ENCODE data around the gene ATN1.

ATN1 gene

GRCh38 chr12:6917491-6918231 is 10.1 kb upstream of the ATN1 start:
- Histone ChIP-seq H3K4me1 (ENCODE audit: insufficient read depth, low read length) (peaks cover 38% of the 10 kb centered on the region), H3K79me2 (ENCODE audit: insufficient read depth, low read length) (peaks cover 33% of the 10 kb centered on the region), H3K4me2 (ENCODE audit: insufficient read depth, low read length) (no peak overlapping the region), H3K9ac (ENCODE audit: low read depth, low read length) (no peak overlapping the region), H3K9me3 (ENCODE audit: insufficient read depth, low read length, severe bottlenecking) (no peaks in the 10 kb centered on the region), H4K20me1 (ENCODE audit: insufficient read depth, low read length) (peaks cover 10% of the 10 kb centered on the region), H3K36me3 (ENCODE audit: insufficient read depth, low read length) (peaks cover 61% of the 10 kb centered on the region), H3K27ac (ENCODE audit: low read length) (no peak overlapping the region), H3K4me3 (ENCODE audit: low read depth in 1 of 2, low read length in 2 of 2) (no peak overlapping the region), H3K27me3 (ENCODE audit: insufficient read depth, low read length, poor library complexity) (no peaks in the 10 kb centered on the region), H2AFZ (ENCODE audit: low read depth, low read length) (no peak overlapping the region)
- TF ChIP-seq CTCF (IDR thresholded peaks at IDR 0.05; ENCODE audit: borderline replicate concordance, extremely low read depth, low read length, poor library complexity, severe bottlenecking), result no peak
- no peak for TF ChIP-seq EZH2 (IDR thresholded peaks at IDR 0.05; ENCODE audit: borderline replicate concordance, low read depth, low read length, severe bottlenecking)
- ATAC-seq (ENCODE audit: insufficient read depth, low read depth) (no peak), DNase-seq (no peak)

GRCh38 chr12:6919588-6919987 is 8.2 kb upstream of the ATN1 start:
- ATAC-seq (ENCODE audit: insufficient read depth, low read depth) (no peak), DNase-seq (no peak)
- peaks cover 74% of the 10 kb centered on the region for H3K36me3 ChIP-seq (ENCODE audit: insufficient read depth, low read length)
- peaks cover 24% of the 10 kb centered on the region for H3K79me2 ChIP-seq (ENCODE audit: insufficient read depth, low read length)
- no peaks in the 10 kb centered on the region for H3K27me3 ChIP-seq (ENCODE audit: insufficient read depth, low read length, poor library complexity)
- no peaks in the 10 kb centered on the region for H3K9me3 ChIP-seq (ENCODE audit: insufficient read depth, low read length, severe bottlenecking)
- peaks cover 35% of the 10 kb centered on the region for H3K4me1 ChIP-seq (ENCODE audit: insufficient read depth, low read length)
- peaks cover 10% of the 10 kb centered on the region for H4K20me1 ChIP-seq (ENCODE audit: insufficient read depth, low read length)
- no peak overlapping the region for H2AFZ ChIP-seq (ENCODE audit: low read depth, low read length)
- no peak overlapping the region for H3K27ac ChIP-seq (ENCODE audit: low read length)
- no peak for TF ChIP-seq EZH2 (IDR thresholded peaks at IDR 0.05; ENCODE audit: borderline replicate concordance, low read depth, low read length, severe bottlenecking)
- TF ChIP-seq CTCF (IDR thresholded peaks at IDR 0.05; ENCODE audit: borderline replicate concordance, extremely low read depth, low read length, poor library complexity, severe bottlenecking), result no peak
- H3K4me2 ChIP-seq (ENCODE audit: insufficient read depth, low read length), result no peak overlapping the region
- no peak overlapping the region for H3K9ac ChIP-seq (ENCODE audit: low read depth, low read length)
- no peak overlapping the region for H3K4me3 ChIP-seq (ENCODE audit: low read depth in 1 of 2, low read length in 2 of 2)

GRCh38 chr12:6921539-6921938 is 6.2 kb upstream of the ATN1 start:
- no peak for DNase-seq
- Histone ChIP-seq H3K9me3 (ENCODE audit: insufficient read depth, low read length, severe bottlenecking) (no peaks in the 10 kb centered on the region), H3K4me1 (ENCODE audit: insufficient read depth, low read length) (peaks cover 36% of the 10 kb centered on the region), H3K27ac (ENCODE audit: low read length) (no peak overlapping the region), H3K27me3 (ENCODE audit: insufficient read depth, low read length, poor library complexity) (no peaks in the 10 kb centered on the region), H3K4me3 (ENCODE audit: low read depth in 1 of 2, low read length in 2 of 2) (no peak overlapping the region), H3K9ac (ENCODE audit: low read depth, low read length) (no peak overlapping the region), H3K36me3 (ENCODE audit: insufficient read depth, low read length) (peaks cover 64% of the 10 kb centered on the region), H3K79me2 (ENCODE audit: insufficient read depth, low read length) (peaks cover 4% of the 10 kb centered on the region; the same call in 1 of the 2 replicates), H2AFZ (ENCODE audit: low read depth, low read length) (no peak overlapping the region), H3K4me2 (ENCODE audit: insufficient read depth, low read length) (no peak overlapping the region), H4K20me1 (ENCODE audit: insufficient read depth, low read length) (peaks cover 3% of the 10 kb centered on the region; the same call in 1 of the 2 replicates)
- TF ChIP-seq CTCF (IDR thresholded peaks at IDR 0.05; ENCODE audit: borderline replicate concordance, extremely low read depth, low read length, poor library complexity, severe bottlenecking), result no peak
- ATAC-seq (ENCODE audit: insufficient read depth, low read depth), result no peak

All from DND-41 (cell line).